Islet precursor cell (in vitro differentiated cells): Measurements from ENCODE around the gene COQ3.

ENCODE experiments used
- DNase-seq: peaks from one replicate; pipeline ENCODE4 v3.0.0-alpha.2; 2018

The COQ3 gene

DNA sequence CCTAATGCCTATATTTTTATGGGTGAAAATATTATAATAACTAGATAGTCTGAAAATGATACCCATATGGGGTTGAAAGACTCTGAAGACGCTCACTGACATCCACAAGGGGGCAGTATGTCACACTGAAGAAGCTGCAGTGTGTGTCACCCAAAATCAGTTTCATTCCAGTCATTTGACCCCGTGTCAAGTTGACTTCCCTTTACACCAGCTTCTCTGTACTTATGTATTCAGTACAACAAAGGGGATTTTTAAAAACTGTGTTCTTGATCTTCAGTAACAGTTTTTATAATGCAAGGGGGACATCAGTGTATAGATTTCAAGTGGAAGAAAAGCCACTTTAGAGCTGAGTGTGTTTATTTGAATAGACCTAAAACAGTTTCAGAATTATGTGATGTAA, 63.8 kb downstream of the COQ3 start:
- no peak for DNase-seq

DNA sequence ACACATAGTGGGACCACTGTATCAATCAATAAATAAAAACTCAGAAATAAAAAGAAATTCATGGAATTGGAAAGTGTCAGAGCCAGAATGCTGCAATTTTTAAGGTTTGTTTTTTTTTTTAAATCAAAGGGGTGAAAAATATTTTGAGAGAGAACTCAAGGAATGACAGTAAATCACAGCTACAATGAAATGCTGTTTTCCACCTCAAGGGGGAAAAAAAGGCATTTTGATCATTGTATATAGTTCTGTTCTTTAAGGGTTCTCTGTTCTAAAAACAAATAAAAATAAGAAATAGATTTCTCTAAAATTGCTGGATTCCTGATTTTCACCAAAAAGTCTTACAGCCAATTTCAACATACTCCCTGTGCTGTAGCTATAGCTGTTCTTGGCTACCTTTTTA, 69.0 kb downstream of the COQ3 start:
- DNase-seq = no peak
